ENCODE measurements around the gene MYO5C. TPM values are rescaled to one million over a fixed set of nuclear protein-coding genes. Genes with fewer than 3 reads are reported as not detected.

MYO5C gene
- total and polyA plus RNA-seq, 5 donors from 2014 or later = 0.60 to 4.1 (median 1.5) TPM

- H3K27me3 ChIP-seq (ENCODE audit: control insufficient read depth, insufficient read depth, low read length) = no peaks in the 10 kb centered on the region
- no peak overlapping the region for H3K27ac Mint-ChIP-seq
- H3K27me3 Mint-ChIP-seq = peaks cover 4% of the 10 kb centered on the region
- no peak for DNase-seq
- H3K27ac ChIP-seq (ENCODE audit: insufficient read depth, low read length, poor library complexity, severe bottlenecking) = no peak overlapping the region
- no peaks in the 10 kb centered on the region for H3K9me3 Mint-ChIP-seq
- no peaks in the 10 kb centered on the region for H3K9me3 ChIP-seq (ENCODE audit: control insufficient read depth in 2 of 2, low read length in 2 of 2)
- H3K4me1 Mint-ChIP-seq = no peaks in the 10 kb centered on the region
- no peaks in the 10 kb centered on the region for H3K36me3 Mint-ChIP-seq
- ATAC-seq (ENCODE audit: low read depth in 2 of 2) = no peak
- H3K4me1 ChIP-seq (ENCODE audit: control insufficient read depth, insufficient read depth, low read length, poor library complexity, severe bottlenecking) = no peaks in the 10 kb centered on the region
- H3K36me3 ChIP-seq (ENCODE audit: control insufficient read depth, insufficient read depth, low read length) = no peaks in the 10 kb centered on the region
- no peak overlapping the region for H3K4me3 ChIP-seq (ENCODE audit: low read depth, low read length)
- peak overlapping the region in 1 of 4 donors; percentile 28 for H3K4me3 Mint-ChIP-seq
Observed at GRCh38 chr15:52282418-52282817, 13.2 kb downstream of the MYO5C start.

GRCh38 chr15:52281085-52282035 is 14.2 kb downstream of the MYO5C start:
- Histone ChIP-seq H3K27ac (ENCODE audit: insufficient read depth, low read length, poor library complexity, severe bottlenecking) (no peak overlapping the region), H3K27me3 (ENCODE audit: control insufficient read depth, insufficient read depth, low read length) (no peaks in the 10 kb centered on the region), H3K4me3 (ENCODE audit: low read depth, low read length) (no peak overlapping the region), H3K4me1 (ENCODE audit: control insufficient read depth, insufficient read depth, low read length, poor library complexity, severe bottlenecking) (no peaks in the 10 kb centered on the region), H3K36me3 (ENCODE audit: control insufficient read depth, insufficient read depth, low read length) (no peaks in the 10 kb centered on the region), H3K9me3 (ENCODE audit: control insufficient read depth in 2 of 2, low read length in 2 of 2) (no peaks in the 10 kb centered on the region)
- ATAC-seq (ENCODE audit: low read depth in 2 of 2) = no peak
- peaks cover 4% of the 10 kb centered on the region for H3K27me3 Mint-ChIP-seq
- H3K4me1 Mint-ChIP-seq = no peaks in the 10 kb centered on the region
- no peak for DNase-seq
- H3K9me3 Mint-ChIP-seq = no peaks in the 10 kb centered on the region
- no peaks in the 10 kb centered on the region for H3K36me3 Mint-ChIP-seq
- no peak overlapping the region for H3K4me3 Mint-ChIP-seq
- peak overlapping the region in 1 of 3 donors; percentile 49 for H3K27ac Mint-ChIP-seq

GRCh38 chr15:52280326-52281084 is 15.1 kb downstream of the MYO5C start:
- Mint-ChIP-seq H3K4me3 (no peak overlapping the region), H3K27me3 (peaks cover 4% of the 10 kb centered on the region), H3K4me1 (no peaks in the 10 kb centered on the region), H3K36me3 (no peaks in the 10 kb centered on the region), H3K27ac (peak overlapping the region in 2 of 3 donors; percentile 49 to 51), H3K9me3 (no peaks in the 10 kb centered on the region)
- ATAC-seq (ENCODE audit: low read depth in 2 of 2) = no peak
- no peaks in the 10 kb centered on the region for H3K27me3 ChIP-seq (ENCODE audit: control insufficient read depth, insufficient read depth, low read length)
- H3K4me1 ChIP-seq (ENCODE audit: control insufficient read depth, insufficient read depth, low read length, poor library complexity, severe bottlenecking) = no peaks in the 10 kb centered on the region
- no peaks in the 10 kb centered on the region for H3K9me3 ChIP-seq (ENCODE audit: control insufficient read depth in 2 of 2, low read length in 2 of 2)
- no peak overlapping the region for H3K4me3 ChIP-seq (ENCODE audit: low read depth, low read length)
- H3K27ac ChIP-seq (ENCODE audit: insufficient read depth, low read length, poor library complexity, severe bottlenecking) = no peak overlapping the region
- H3K36me3 ChIP-seq (ENCODE audit: control insufficient read depth, insufficient read depth, low read length) = no peaks in the 10 kb centered on the region
- DNase-seq = no peak

- Mint-ChIP-seq H3K4me1 (no peaks in the 10 kb centered on the region), H3K27ac (no peak overlapping the region), H3K36me3 (peaks cover 5% of the 10 kb centered on the region), H3K4me3 (no peak overlapping the region), H3K9me3 (no peaks in the 10 kb centered on the region), H3K27me3 (peaks cover under 1% of the 10 kb centered on the region)
- Histone ChIP-seq H3K27me3 (ENCODE audit: control insufficient read depth, insufficient read depth, low read length) (peaks cover 4% of the 10 kb centered on the region), H3K36me3 (ENCODE audit: control insufficient read depth, insufficient read depth, low read length) (no peaks in the 10 kb centered on the region), H3K4me1 (ENCODE audit: control insufficient read depth, insufficient read depth, low read length, poor library complexity, severe bottlenecking) (no peaks in the 10 kb centered on the region), H3K9me3 (ENCODE audit: control insufficient read depth in 2 of 2, low read length in 2 of 2) (no peaks in the 10 kb centered on the region), H3K27ac (ENCODE audit: insufficient read depth, low read length, poor library complexity, severe bottlenecking) (no peak overlapping the region), H3K4me3 (ENCODE audit: low read depth, low read length) (no peak overlapping the region)
- DNase-seq (no peak), ATAC-seq (ENCODE audit: low read depth in 2 of 2) (no peak)
Observed at GRCh38 chr15:52278636-52279367, 16.8 kb downstream of the MYO5C start.

DNA sequence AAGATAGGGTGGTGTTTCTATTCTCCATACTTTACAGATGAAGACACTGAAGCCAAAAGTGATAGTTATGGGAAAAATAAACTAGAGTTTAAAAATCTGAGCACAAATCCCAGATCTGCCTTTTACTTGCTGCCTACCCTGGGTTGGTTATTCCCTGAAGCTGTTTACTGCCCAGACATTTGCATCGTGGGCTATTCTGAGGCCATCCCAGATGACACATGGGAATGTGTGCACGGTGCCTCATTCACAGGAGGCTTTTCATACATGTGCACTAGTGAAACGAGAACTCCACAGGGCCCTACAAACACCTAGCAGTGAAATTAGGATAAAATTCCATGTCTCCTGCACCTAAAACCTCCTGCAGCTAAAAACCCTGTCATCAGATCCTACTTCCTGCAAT is 17.5 kb downstream of the MYO5C start:
- no peaks in the 10 kb centered on the region for H3K27me3 Mint-ChIP-seq
- Histone ChIP-seq H3K4me3 (ENCODE audit: low read depth, low read length) (no peak overlapping the region), H3K27me3 (ENCODE audit: control insufficient read depth, insufficient read depth, low read length) (peaks cover 4% of the 10 kb centered on the region), H3K36me3 (ENCODE audit: control insufficient read depth, insufficient read depth, low read length) (no peaks in the 10 kb centered on the region), H3K27ac (ENCODE audit: insufficient read depth, low read length, poor library complexity, severe bottlenecking) (no peak overlapping the region), H3K4me1 (ENCODE audit: control insufficient read depth, insufficient read depth, low read length, poor library complexity, severe bottlenecking) (no peaks in the 10 kb centered on the region), H3K9me3 (ENCODE audit: control insufficient read depth in 2 of 2, low read length in 2 of 2) (no peaks in the 10 kb centered on the region)
- H3K27ac Mint-ChIP-seq = no peak overlapping the region
- H3K4me3 Mint-ChIP-seq = no peak overlapping the region
- no peaks in the 10 kb centered on the region for H3K9me3 Mint-ChIP-seq
- H3K4me1 Mint-ChIP-seq = no peaks in the 10 kb centered on the region
- peaks cover 5% of the 10 kb centered on the region for H3K36me3 Mint-ChIP-seq
- ATAC-seq (ENCODE audit: low read depth in 2 of 2) (no peak), DNase-seq (no peak)

- Histone ChIP-seq H3K36me3 (ENCODE audit: control insufficient read depth, insufficient read depth, low read length) (no peaks in the 10 kb centered on the region), H3K27me3 (ENCODE audit: control insufficient read depth, insufficient read depth, low read length) (peaks cover 4% of the 10 kb centered on the region), H3K4me3 (ENCODE audit: low read depth, low read length) (no peak overlapping the region), H3K9me3 (ENCODE audit: control insufficient read depth in 2 of 2, low read length in 2 of 2) (no peaks in the 10 kb centered on the region), H3K27ac (ENCODE audit: insufficient read depth, low read length, poor library complexity, severe bottlenecking) (no peak overlapping the region), H3K4me1 (ENCODE audit: control insufficient read depth, insufficient read depth, low read length, poor library complexity, severe bottlenecking) (no peaks in the 10 kb centered on the region)
- no peak overlapping the region for H3K4me3 Mint-ChIP-seq
- H3K36me3 Mint-ChIP-seq = peaks cover 5% of the 10 kb centered on the region
- ATAC-seq (ENCODE audit: low read depth in 2 of 2) = no peak
- no peaks in the 10 kb centered on the region for H3K27me3 Mint-ChIP-seq
- no peaks in the 10 kb centered on the region for H3K4me1 Mint-ChIP-seq
- no peak overlapping the region for H3K27ac Mint-ChIP-seq
- no peak for DNase-seq
- H3K9me3 Mint-ChIP-seq = no peaks in the 10 kb centered on the region
Observed at GRCh38 chr15:52277575-52277974, 18.0 kb downstream of the MYO5C start.

- H3K9me3 ChIP-seq (ENCODE audit: control insufficient read depth in 2 of 2, low read length in 2 of 2) = no peaks in the 10 kb centered on the region
- H3K4me3 ChIP-seq (ENCODE audit: low read depth, low read length) = no peak overlapping the region
- no peaks in the 10 kb centered on the region for H3K36me3 ChIP-seq (ENCODE audit: control insufficient read depth, insufficient read depth, low read length)
- Mint-ChIP-seq H3K4me3 (no peak overlapping the region), H3K36me3 (peaks cover 5% of the 10 kb centered on the region), H3K27ac (no peak overlapping the region), H3K4me1 (no peaks in the 10 kb centered on the region), H3K9me3 (no peaks in the 10 kb centered on the region), H3K27me3 (no peaks in the 10 kb centered on the region)
- no peak for DNase-seq
- H3K4me1 ChIP-seq (ENCODE audit: control insufficient read depth, insufficient read depth, low read length, poor library complexity, severe bottlenecking) = no peaks in the 10 kb centered on the region
- no peak overlapping the region for H3K27ac ChIP-seq (ENCODE audit: insufficient read depth, low read length, poor library complexity, severe bottlenecking)
- peaks cover 4% of the 10 kb centered on the region for H3K27me3 ChIP-seq (ENCODE audit: control insufficient read depth, insufficient read depth, low read length)
- ATAC-seq (ENCODE audit: low read depth in 2 of 2) = no peak
Observed at GRCh38 chr15:52276256-52276770, 19.3 kb downstream of the MYO5C start.
